GM18873 (cell line): Measurements from ENCODE around the gene MCC.
"Not testable (repeated sequence)": the region's sequence is repeated elsewhere in the genome, so short reads cannot be mapped to it uniquely, and the experiment has no call there.

ENCODE experiments used
- ATAC-seq: cut with Tn5 transposase; IDR thresholded peaks from one replicate; pipeline ENCODE4 v1.9.1; 2021; ENCODE audit warnings: mild to moderate bottlenecking, moderate library complexity, moderate number of reproducible peaks; ENCODE audit not compliant: unreplicated experiment, low FRiP score

The MCC gene

DNA sequence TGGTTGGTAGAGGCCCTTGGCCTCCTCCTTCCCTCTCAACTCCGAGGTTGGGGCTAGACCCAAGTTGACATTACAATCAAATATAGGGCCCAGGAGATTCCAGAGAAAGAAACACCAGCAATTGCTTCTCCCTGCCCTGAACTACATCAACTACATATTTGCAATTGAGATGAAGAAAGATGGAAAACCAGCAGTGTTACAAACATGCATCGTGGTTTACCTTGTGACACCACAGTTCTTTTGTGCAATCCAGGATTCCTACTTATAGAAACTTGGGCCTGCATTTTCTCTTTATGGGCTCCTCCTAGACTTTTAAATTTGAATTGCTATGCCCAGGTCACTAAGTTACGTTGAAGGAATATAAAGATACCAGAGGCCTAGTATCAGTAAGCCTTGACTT, 384.9 kb downstream of the MCC start:
- ATAC-seq: no peak

DNA sequence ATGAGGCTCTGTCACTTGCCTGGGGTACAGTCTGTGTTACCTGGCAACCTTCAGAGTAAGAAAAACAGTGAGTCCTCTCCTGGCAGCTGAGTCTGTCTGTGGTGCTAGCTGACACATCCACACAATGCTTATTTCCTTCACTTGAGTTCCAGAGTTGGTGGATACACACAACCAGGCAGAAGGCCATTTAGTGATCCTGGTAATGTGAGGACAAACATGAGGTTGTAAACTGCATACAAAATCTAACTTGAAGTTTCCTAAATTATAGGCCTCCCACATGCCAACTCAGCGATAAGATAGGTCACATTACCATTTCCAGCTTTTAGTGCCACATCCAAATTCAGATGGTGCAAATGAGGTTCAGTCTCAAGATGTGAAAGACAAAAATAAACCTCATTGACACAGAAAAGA, 386.1 kb downstream of the MCC start:
- ATAC-seq: no peak

DNA sequence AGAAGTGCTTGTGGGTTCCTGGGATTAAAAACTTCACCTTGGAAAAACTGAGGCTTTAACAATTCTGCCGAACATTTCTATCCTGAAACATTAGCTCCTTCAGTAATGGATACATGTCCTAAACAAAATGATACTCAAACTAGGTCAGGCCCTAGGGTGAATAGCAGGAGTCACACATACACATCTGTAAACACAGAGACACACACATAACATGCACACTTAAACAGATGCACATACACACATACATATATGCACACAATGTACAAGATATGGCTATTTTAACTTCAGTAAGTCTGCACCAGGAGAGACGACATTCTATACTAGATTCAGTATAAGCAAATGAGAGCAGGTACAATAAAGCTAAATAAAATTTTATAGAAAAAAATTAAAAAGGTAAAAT, 387.3 kb downstream of the MCC start:
- ATAC-seq: no peak

GRCh38 chr5:113099822-113100221, 388.4 kb downstream of the MCC start:
- no peak for ATAC-seq

- ATAC-seq: no peak
Measured at GRCh38 chr5:113098378-113098777, 389.9 kb downstream of the MCC start.

GRCh38 chr5:113095831-113096230, 392.4 kb downstream of the MCC start:
- no peak for ATAC-seq

DNA sequence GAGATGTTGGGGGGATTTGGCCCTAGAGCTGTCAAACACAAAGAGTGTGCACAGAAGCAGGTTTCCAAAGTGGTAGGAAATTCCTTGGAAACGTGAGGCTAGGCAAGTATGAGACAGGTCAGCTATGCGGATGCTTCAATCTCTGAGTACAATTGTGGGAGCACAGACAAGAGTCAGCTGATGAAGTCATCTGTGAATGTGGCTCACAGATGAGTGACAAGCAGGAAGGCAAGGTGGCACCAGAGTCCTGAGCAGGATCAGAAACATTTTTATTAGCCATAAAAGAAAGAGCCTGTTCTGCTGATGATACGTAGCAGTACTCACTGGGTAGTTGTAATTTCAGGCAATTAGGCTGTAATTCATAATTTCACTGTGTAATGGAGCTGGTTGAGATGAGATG, 394.7 kb downstream of the MCC start:
- ATAC-seq: no peak

- ATAC-seq: no peak
Measured at GRCh38 chr5:113092683-113093082, 395.6 kb downstream of the MCC start.

- no peak for ATAC-seq
Measured at GRCh38 chr5:113091622-113092021, 396.6 kb downstream of the MCC start.

DNA sequence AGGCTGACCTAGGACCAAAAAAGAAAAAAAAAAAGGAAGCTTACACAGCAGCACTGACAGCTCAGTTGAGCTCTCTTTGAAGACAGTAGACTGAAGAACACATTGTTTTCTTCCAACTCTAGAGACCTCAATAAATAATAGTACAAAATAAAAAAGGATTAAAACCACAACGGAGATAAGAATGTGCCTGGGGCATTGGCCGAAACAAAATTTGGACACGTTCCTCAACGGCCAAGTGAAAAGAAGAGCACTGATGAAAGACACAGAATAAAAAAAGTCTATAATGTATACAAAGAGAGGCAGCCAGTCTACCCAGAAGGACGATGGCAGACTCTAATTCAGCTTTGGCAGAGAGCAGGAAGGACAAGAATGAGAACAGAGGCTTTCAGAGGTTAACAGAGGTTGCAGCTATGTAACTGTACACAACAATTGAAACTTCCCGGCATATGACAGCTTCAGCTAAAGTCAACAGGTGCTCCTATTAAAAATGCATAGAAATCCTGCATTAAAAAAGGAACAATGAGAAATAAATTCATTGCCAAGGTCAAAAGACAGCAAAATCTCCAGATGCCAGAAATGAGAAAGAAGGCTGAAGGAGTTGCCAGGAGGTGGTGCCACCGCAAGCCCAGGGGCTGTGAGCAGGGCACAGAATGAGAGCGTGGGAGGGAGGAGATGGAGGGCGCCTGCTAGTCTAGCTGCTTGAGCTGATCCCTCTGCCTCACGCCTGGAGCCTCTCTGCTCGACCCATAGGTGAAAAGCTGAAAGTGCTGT, 397.7 kb downstream of the MCC start:
- ATAC-seq: no peak

- no peak for ATAC-seq
Measured at GRCh38 chr5:113089653-113090335, 398.5 kb downstream of the MCC start.

GRCh38 chr5:113087976-113088514, 400.2 kb downstream of the MCC start:
- ATAC-seq: no peak

DNA sequence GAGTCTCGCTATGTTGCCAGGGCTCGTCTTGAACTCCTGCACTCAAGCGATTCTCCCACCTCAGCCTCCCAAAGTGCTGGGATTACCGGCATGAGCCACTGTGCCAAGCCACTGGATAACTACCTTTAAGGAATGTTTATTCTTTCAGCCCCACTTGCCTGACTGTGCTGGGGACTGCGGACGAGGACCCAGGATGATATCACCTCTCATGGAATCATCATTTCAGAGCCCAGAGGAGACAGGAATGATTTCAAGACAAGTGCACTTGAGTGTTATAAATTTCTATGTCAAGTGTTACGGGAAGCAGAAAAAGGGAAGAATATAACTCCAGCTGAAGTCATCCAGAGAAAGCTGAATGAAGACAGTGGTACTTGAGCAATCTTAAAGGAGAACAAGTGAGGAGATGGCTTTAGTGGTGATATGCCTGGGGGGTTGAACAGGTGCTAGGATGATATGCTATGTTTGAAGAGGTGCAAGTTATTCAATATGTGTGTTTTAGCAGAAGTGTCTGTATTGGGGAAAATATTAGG, 402.3 kb downstream of the MCC start:
- ATAC-seq: no peak

GRCh38 chr5:113085084-113085414, 403.2 kb downstream of the MCC start:
- no peak for ATAC-seq

DNA sequence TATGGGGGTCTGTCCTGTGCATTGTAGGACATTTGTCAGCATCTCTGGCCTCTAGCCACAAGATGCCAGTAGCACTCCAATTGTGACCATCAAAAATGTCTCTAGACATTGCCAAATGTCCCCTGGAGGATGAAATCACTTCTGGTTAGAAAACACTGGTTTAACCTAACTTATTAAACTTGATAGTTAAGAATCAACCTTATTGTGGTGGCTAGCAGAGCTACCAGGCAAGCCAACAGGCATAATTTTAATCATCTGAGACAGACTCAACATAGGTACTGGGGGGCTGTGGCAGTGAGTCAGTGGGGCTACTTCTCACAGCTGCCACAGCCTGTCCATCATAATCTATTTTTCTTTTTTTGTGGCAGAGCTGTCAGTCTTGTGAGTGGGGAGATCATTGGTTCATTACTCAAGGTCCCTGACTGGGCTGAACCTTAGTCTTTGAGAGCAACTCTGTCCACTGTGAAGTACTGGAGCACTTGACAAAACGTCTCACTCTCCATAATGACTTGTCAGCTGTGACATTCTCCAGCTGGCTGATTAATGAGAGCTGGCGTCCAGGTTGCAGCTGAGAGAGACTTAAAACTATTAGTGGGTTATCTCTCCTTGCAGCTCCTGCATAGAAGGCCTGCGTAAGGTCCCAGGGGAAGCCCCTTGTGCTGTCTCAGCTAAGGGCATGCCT, 403.7 kb downstream of the MCC start:
- ATAC-seq: no peak

DNA sequence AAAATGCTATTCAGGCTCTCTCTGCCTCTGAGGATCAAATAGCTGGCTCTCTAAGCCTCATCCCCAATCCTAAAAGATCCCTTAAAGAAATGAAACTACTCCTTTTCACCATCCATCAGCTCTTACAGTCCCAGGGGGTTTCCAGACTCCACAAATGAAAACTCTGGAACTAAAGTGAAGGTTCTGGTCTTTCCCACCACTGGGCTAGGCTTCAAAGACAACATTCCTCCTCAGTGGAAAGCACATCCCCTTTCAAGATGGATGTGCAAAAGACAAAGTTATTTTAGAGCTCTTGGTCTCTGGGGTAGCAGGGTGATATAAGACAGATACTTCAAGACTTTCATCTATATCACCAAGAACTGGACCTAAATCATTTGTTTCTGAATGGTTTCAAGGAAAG, 404.8 kb downstream of the MCC start:
- ATAC-seq: no peak

DNA sequence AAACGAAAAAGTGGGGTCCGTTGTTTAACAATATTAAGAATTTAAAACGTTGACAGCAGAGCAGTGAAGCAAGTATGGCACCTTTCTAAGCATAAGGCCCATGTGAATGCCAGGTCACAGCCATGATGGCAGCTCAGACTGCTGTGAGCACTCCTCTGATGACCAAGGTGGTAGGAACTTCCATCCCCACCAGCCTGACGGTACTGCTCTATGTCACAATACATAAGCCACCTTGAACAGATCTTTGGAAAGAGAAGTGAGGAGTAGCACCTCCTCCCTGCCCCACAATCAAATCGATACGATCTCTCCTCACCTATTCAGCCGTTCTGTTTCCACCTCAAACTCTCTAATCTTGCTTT, 405.7 kb downstream of the MCC start:
- ATAC-seq: no peak

GRCh38 chr5:113081881-113082546, 406.2 kb downstream of the MCC start:
- ATAC-seq: no peak

GRCh38 chr5:113081091-113081839, 407.0 kb downstream of the MCC start:
- no peak for ATAC-seq

GRCh38 chr5:113076649-113077048, 411.6 kb downstream of the MCC start:
- ATAC-seq: not testable (repeated sequence)
